CD14-positive monocyte (primary cell): ENCODE measurements around the gene CNBP. TPM values are rescaled to one million over a fixed set of nuclear protein-coding genes. Genes with fewer than 3 reads are reported as not detected.

Experiments
- DNase-seq, 3 donors: peaks; one replicate each; pipeline ENCODE4 v3.0.0-alpha.2; 2011 to 2022
- H2AFZ ChIP-seq: 2 replicates; pipeline ENCODE4 v1.6.0; 2012; ENCODE audit warnings: mild to moderate bottlenecking, low read depth, low read length, inconsistent platforms; ENCODE audit not compliant: insufficient read depth, poor library complexity, severe bottlenecking
- H3K27ac ChIP-seq, 2 donors: 1 replicate in 1 of 2; 2 replicates in 1 of 2; pipeline ENCODE4 v1.5.1; 2012 to 2013; ENCODE audit warnings: low read length in 2 of 2, control low read depth in 1 of 2, inconsistent platforms in 1 of 2, low read depth in 1 of 2, mild to moderate bottlenecking in 1 of 2
- H3K27me3 ChIP-seq, 2 donors: one replicate each; pipeline versions ENCODE4 v1.6.0 to v1.6.1; 2011 to 2013; ENCODE audit warnings: low read length in 2 of 2; ENCODE audit not compliant: control insufficient read depth in 2 of 2, insufficient read depth in 2 of 2
- H3K36me3 ChIP-seq, 2 donors: replicated peaks in 1 of 2; 1 replicate in 1 of 2; 2 replicates in 1 of 2; pipeline versions ENCODE4 v1.5.1 to v1.6.1; 2012 to 2013; ENCODE audit warnings: low read length in 2 of 2, control low read depth in 1 of 2, inconsistent platforms in 1 of 2, mild to moderate bottlenecking in 1 of 2; ENCODE audit not compliant: insufficient read depth in 2 of 2, control insufficient read depth in 1 of 2
- H3K4me1 ChIP-seq, 2 donors: 1 replicate in 1 of 2; 2 replicates in 1 of 2; pipeline versions ENCODE4 v1.5.1 to v1.6.1; 2012 to 2013; ENCODE audit warnings: low read length in 2 of 2, control low read depth in 1 of 2, inconsistent platforms in 1 of 2, mild to moderate bottlenecking in 1 of 2, moderate library complexity in 1 of 2; ENCODE audit not compliant: insufficient read depth in 2 of 2, control insufficient read depth in 1 of 2
- H3K4me2 ChIP-seq: replicated peaks from 2 replicates; pipeline ENCODE3; 2012; ENCODE audit warnings: low read length, moderate library complexity, mild to moderate bottlenecking; ENCODE audit not compliant: poor library complexity, severe bottlenecking; ENCODE audit errors: extremely low read depth
- H3K4me3 ChIP-seq, 3 experiments: fragments of 200-600 bp in 1 of 3; sonication (generic) in 1 of 3; replicated peaks in 1 of 3; 1 replicate in 2 of 3; 2 replicates in 1 of 3; pipeline ENCODE4 v1.5.1; 2011 to 2013; ENCODE audit warnings: low read length in 3 of 3, mild to moderate bottlenecking in 3 of 3, control low read depth in 2 of 3, low read depth in 2 of 3, inconsistent platforms in 1 of 3, moderate library complexity in 1 of 3
- H3K79me2 ChIP-seq: 2 replicates; pipeline ENCODE4 v1.6.0; 2012; ENCODE audit warnings: mild to moderate bottlenecking, control low read depth, inconsistent platforms, low read length, moderate library complexity; ENCODE audit not compliant: insufficient read depth
- H3K9ac ChIP-seq: 2 replicates; pipeline ENCODE4 v1.6.0; 2017; ENCODE audit warnings: low read length, mild to moderate bottlenecking; ENCODE audit not compliant: insufficient read depth, poor library complexity, severe bottlenecking
- H3K9me3 ChIP-seq, 2 donors: replicated peaks in 1 of 2; 1 replicate in 1 of 2; 2 replicates in 1 of 2; pipeline versions ENCODE4 v1.5.1 to v1.6.1; 2012 to 2013; ENCODE audit warnings: low read length in 2 of 2, control low read depth in 1 of 2; ENCODE audit not compliant: control insufficient read depth in 1 of 2, insufficient read depth in 1 of 2
- H4K20me1 ChIP-seq: 2 replicates; pipeline ENCODE4 v1.6.0; 2012; ENCODE audit warnings: mild to moderate bottlenecking, low read length, control low read depth, moderate library complexity; ENCODE audit not compliant: insufficient read depth
- H3K27ac Mint-ChIP-seq, 7 donors: one replicate each; pipeline ENCODE4 v1.8.0; 2020; ENCODE audit warnings: mild to moderate bottlenecking in 7 of 7, mixed read lengths in 7 of 7, moderate library complexity in 6 of 7, inconsistent platforms in 2 of 7
- H3K27me3 Mint-ChIP-seq, 3 donors: one replicate each; pipeline ENCODE4 v1.8.0; 2021 to 2022; ENCODE audit warnings: low read depth in 3 of 3, mild to moderate bottlenecking in 3 of 3, mixed read lengths in 3 of 3, moderate library complexity in 3 of 3, inconsistent platforms in 1 of 3
- H3K36me3 Mint-ChIP-seq, 2 donors: one replicate each; pipeline ENCODE4 v1.8.0; 2020; ENCODE audit warnings: mixed read lengths in 2 of 2, inconsistent platforms in 1 of 2, mild to moderate bottlenecking in 1 of 2
- H3K4me1 Mint-ChIP-seq: one replicate; pipeline ENCODE4 v1.8.0; 2020; ENCODE audit warnings: mild to moderate bottlenecking, mixed read lengths
- H3K4me3 Mint-ChIP-seq, 2 donors: one replicate each; pipeline ENCODE4 v1.8.0; 2020; ENCODE audit warnings: mild to moderate bottlenecking in 2 of 2, mixed read lengths in 2 of 2, moderate library complexity in 1 of 2
- H3K9me3 Mint-ChIP-seq, 7 donors: one replicate each; pipeline ENCODE4 v1.8.0; 2020 to 2022; ENCODE audit warnings: mixed read lengths in 7 of 7, mild to moderate bottlenecking in 6 of 7, moderate library complexity in 6 of 7, inconsistent platforms in 2 of 7
- CTCF ChIP-seq: fragments of 200-600 bp; IDR thresholded peaks from one replicate; pipeline ENCODE4 v1.8.0; 2022; ENCODE audit warnings: antibody characterized with exemption, mild to moderate bottlenecking
- WGBS: methylation state at CpG from one replicate; pipeline ENCODE4 v1.1.5; 2013; ENCODE audit warnings: missing lambda C conversion rate; ENCODE audit not compliant: insufficient coverage; 5-methylcytosine and 5-hydroxymethylcytosine counted together
- intact Hi-C, 2 donors: fragments of 100-400 bp; cut with micrococcal nuclease; formaldehyde crosslinking; loops; one replicate each; pipeline versions ENCODE4 v1.15.0 to v1.15.1; 2023
- polyA plus RNA-seq, 3 donors: library from polyadenylated mRNA; depleted of rRNA in 1 of 3; unstranded in 2 of 3; stranded (reverse) in 1 of 3; fragments of 300-500 nt in 2 of 3; fragments of >200 nt in 1 of 3; fragmentation: Illumina TruSeq in 2 of 3; gene quantifications; 1 replicate in 2 of 3; 2 replicates in 1 of 3; pipeline ENCODE4 v1.2.3, GENCODE V29; 2012 to 2021
- small RNA-seq: library from RNA; depleted of rRNA; stranded (forward); fragments of <200 nt; gene quantifications from one replicate; pipeline ENCODE3, GENCODE V24; 2012; ENCODE audit warnings: low read depth; ENCODE audit not compliant: insufficient read length

CNBP gene
- polyA plus RNA-seq, 3 donors = 354 to 946 (median 845) TPM

- WGBS = 100% methylated on average over 3 of the region's 5 CpGs
- peaks cover 45 to 51% of the 10 kb centered on the region in 2 donors for H3K36me3 Mint-ChIP-seq
- peaks cover 54% of the 10 kb centered on the region for H3K4me1 Mint-ChIP-seq
- Histone ChIP-seq H2AFZ (no peak overlapping the region), H3K36me3 (peaks cover 30 to 54% of the 10 kb centered on the region in 2 donors), H3K4me3 (no peak overlapping the region), H3K4me1 (peaks cover 36 to 46% of the 10 kb centered on the region in 2 donors), H3K27ac (no peak overlapping the region), H3K79me2 (peaks cover 64% of the 10 kb centered on the region), H4K20me1 (peaks cover 85% of the 10 kb centered on the region), H3K9ac (no peak overlapping the region), H3K9me3 (no peaks in the 10 kb centered on the region), H3K27me3 (no peaks in the 10 kb centered on the region), H3K4me2 (no peak overlapping the region)
- no peak for DNase-seq
- peaks cover 0 to 4% (median 0%) of the 10 kb centered on the region in 7 donors for H3K9me3 Mint-ChIP-seq
- no peak overlapping the region for H3K27ac Mint-ChIP-seq
- intact Hi-C loops = no loop called here
- H3K27me3 Mint-ChIP-seq = peaks cover 1 to 4% (median 3%) of the 10 kb centered on the region in 3 donors
- TF ChIP-seq CTCF = no peak
- H3K4me3 Mint-ChIP-seq = no peak overlapping the region
These were observed 65.0 kb downstream of the CNBP start for GRCh38 chr3:129118745-129119144.

Small RNA genes lying within 50 kb of the gene (small RNA-seq; reads per million reads assigned to genes)
- gene RPS27P12 = not detected

Other genes starting within 250 kb of the CNBP start
- gene CFAP92, start 189.8 kb downstream of the CNBP start, polyA plus RNA-seq = under 1 TPM; 0.12 to 0.50 (median 0.19) TPM
- gene EFCC1, start 182.6 kb downstream of the CNBP start, polyA plus RNA-seq = under 1 TPM in 2 of 3 donors, not detected in 1; 0.11 to 0.15 TPM
- gene GP9, start 123.1 kb downstream of the CNBP start, polyA plus RNA-seq = 1 to 10 TPM in 1 of 3 donors, under 1 TPM in 1, not detected in 1; 0.74 to 2.7 TPM
- 10 to 100 TPM in 1 of 3 donors, 1 to 10 TPM in 2; 7.1 to 15.5 (median 8.5) TPM for gene RAB43, start 62.1 kb downstream of the CNBP start, polyA plus RNA-seq
- 10 to 100 TPM; 25.2 to 70.7 (median 67.9) TPM for gene ISY1, start 22.8 kb downstream of the CNBP start, polyA plus RNA-seq
- gene COPG1, start 65.7 kb upstream of the CNBP start, polyA plus RNA-seq = 10 to 100 TPM; 59.9 to 94.5 (median 60.2) TPM
- 10 to 100 TPM; 11.9 to 23.0 (median 18.0) TPM for gene HMCES, start 95.0 kb upstream of the CNBP start, polyA plus RNA-seq
- gene EFCAB12, start 244.7 kb upstream of the CNBP start, polyA plus RNA-seq = under 1 TPM in 1 of 3 donors, not detected in 2; 0.35 TPM